H9 (cell line): ENCODE measurements around the gene MAP3K19. TPM values are rescaled to one million over a fixed set of nuclear protein-coding genes. Genes with fewer than 3 reads are reported as not detected.

Experiments used
- DNase-seq: peaks from one replicate; pipeline ENCODE4 v3.0.0-alpha.2; 2017
- H2AFZ ChIP-seq: one replicate; pipeline ENCODE4 v1.6.1; 2013; ENCODE audit warnings: mild to moderate bottlenecking, low read length, control low read depth, moderate library complexity
- H2AK5ac ChIP-seq: 2 replicates; pipeline ENCODE4 v1.6.1; 2013; ENCODE audit warnings: low read length, control low read depth, mixed read lengths; ENCODE audit not compliant: insufficient read length
- H2BK120ac ChIP-seq: one replicate; pipeline ENCODE4 v1.6.1; 2013; ENCODE audit warnings: low read depth, mild to moderate bottlenecking, low read length, control low read depth, inconsistent platforms; ENCODE audit not compliant: poor library complexity, severe bottlenecking
- H2BK12ac ChIP-seq: 2 replicates; pipeline ENCODE4 v1.6.1; 2013; ENCODE audit warnings: low read length, control low read depth, mixed read lengths, low read depth; ENCODE audit not compliant: insufficient read length
- H2BK15ac ChIP-seq: 2 replicates; pipeline ENCODE4 v1.6.1; 2013; ENCODE audit warnings: low read depth, low read length, control low read depth
- H2BK20ac ChIP-seq: one replicate; pipeline ENCODE4 v1.6.1; 2013; ENCODE audit warnings: low read depth, mild to moderate bottlenecking, low read length, control low read depth, inconsistent platforms; ENCODE audit not compliant: poor library complexity, severe bottlenecking
- H2BK5ac ChIP-seq: 2 replicates; pipeline ENCODE4 v1.6.1; 2013; ENCODE audit warnings: low read length, control low read depth, mixed read lengths; ENCODE audit not compliant: insufficient read length
- H3K14ac ChIP-seq: 2 replicates; pipeline ENCODE4 v1.6.1; 2013; ENCODE audit warnings: low read length, control low read depth; ENCODE audit not compliant: insufficient read depth
- H3K18ac ChIP-seq: 2 replicates; pipeline ENCODE4 v1.6.1; 2013; ENCODE audit warnings: low read depth, mild to moderate bottlenecking, mixed read lengths, low read length, control low read depth; ENCODE audit not compliant: insufficient read length
- H3K23ac ChIP-seq: 2 replicates; pipeline ENCODE4 v1.6.1; 2013; ENCODE audit warnings: low read length, control low read depth, mixed read lengths, low read depth; ENCODE audit not compliant: insufficient read length
- H3K23me2 ChIP-seq: 2 replicates; pipeline ENCODE4 v1.6.1; 2013; ENCODE audit warnings: low read depth, mild to moderate bottlenecking, mixed read lengths, low read length, control low read depth; ENCODE audit not compliant: insufficient read length, poor library complexity, severe bottlenecking
- H3K27ac ChIP-seq: 2 replicates; pipeline ENCODE4 v1.5.1; 2013; ENCODE audit warnings: low read length, control low read depth, mixed read lengths, low read depth; ENCODE audit not compliant: insufficient read length
- H3K27me3 ChIP-seq: 2 replicates; pipeline ENCODE4 v1.6.1; 2013; ENCODE audit warnings: low read length, control low read depth, inconsistent platforms; ENCODE audit not compliant: insufficient read depth
- H3K4ac ChIP-seq: 2 replicates; pipeline ENCODE4 v1.6.1; 2013; ENCODE audit warnings: low read depth, mild to moderate bottlenecking, control low read depth, inconsistent platforms, low read length, moderate library complexity
- H3K4me1 ChIP-seq: 2 replicates; pipeline ENCODE4 v1.6.1; 2013; ENCODE audit warnings: low read length, control low read depth, inconsistent platforms; ENCODE audit not compliant: insufficient read depth
- H3K4me2 ChIP-seq: 2 replicates; pipeline ENCODE4 v1.6.1; 2013; ENCODE audit warnings: low read length, control low read depth, mixed read lengths; ENCODE audit not compliant: insufficient read length, insufficient read depth
- H3K56ac ChIP-seq: 2 replicates; pipeline ENCODE4 v1.6.1; 2013; ENCODE audit warnings: low read depth, mild to moderate bottlenecking, mixed read lengths, low read length, control low read depth; ENCODE audit not compliant: insufficient read length
- H3K79me1 ChIP-seq: 2 replicates; pipeline ENCODE4 v1.6.1; 2013; ENCODE audit warnings: low read depth, mild to moderate bottlenecking, moderate library complexity, low read length, control low read depth, inconsistent platforms; ENCODE audit not compliant: insufficient read depth, poor library complexity, severe bottlenecking
- H3K79me2 ChIP-seq: 2 replicates; pipeline ENCODE4 v1.6.1; 2013; ENCODE audit warnings: low read length, control low read depth, inconsistent platforms; ENCODE audit not compliant: insufficient read depth
- H3K9ac ChIP-seq: 2 replicates; pipeline ENCODE4 v1.6.1; 2013; ENCODE audit warnings: low read length, control low read depth, mixed read lengths; ENCODE audit not compliant: insufficient read length; ENCODE audit errors: extremely low read depth
- H3K9me3 ChIP-seq: one replicate; pipeline ENCODE4 v1.6.1; 2013; ENCODE audit warnings: low read depth, low read length, inconsistent platforms; ENCODE audit not compliant: control insufficient read depth
- H3T11ph ChIP-seq: one replicate; pipeline ENCODE4 v1.6.1; 2013; ENCODE audit warnings: mild to moderate bottlenecking, low read length, control low read depth, inconsistent platforms
- H4K20me1 ChIP-seq: one replicate; pipeline ENCODE4 v1.6.1; 2013; ENCODE audit not compliant: control insufficient read depth, insufficient read length, insufficient read depth
- H4K5ac ChIP-seq: 2 replicates; pipeline ENCODE4 v1.6.1; 2013; ENCODE audit warnings: low read depth, mild to moderate bottlenecking, mixed read lengths, low read length, control low read depth; ENCODE audit not compliant: insufficient read length
- H4K8ac ChIP-seq: replicated peaks from 2 replicates; pipeline ENCODE4 v1.6.1; 2013; ENCODE audit warnings: low read length, control low read depth, mixed read lengths, low read depth; ENCODE audit not compliant: insufficient read length
- H4K91ac ChIP-seq: 2 replicates; pipeline ENCODE4 v1.6.1; 2013; ENCODE audit warnings: low read depth, mild to moderate bottlenecking, moderate library complexity, mixed read lengths, low read length, control low read depth; ENCODE audit not compliant: insufficient read length
- H3K27ac Mint-ChIP-seq, 3 experiments: 2 replicates in 2 of 3; 3 replicates in 1 of 3; pipeline ENCODE4 v1.8.0; 2020 to 2021; ENCODE audit warnings: mixed read lengths in 3 of 3, mild to moderate bottlenecking in 1 of 3, moderate library complexity in 1 of 3
- H3K27me3 Mint-ChIP-seq: 2 replicates; pipeline ENCODE4 v1.8.0; 2021; ENCODE audit warnings: low read depth, mild to moderate bottlenecking, moderate library complexity, mixed read lengths
- H3K36me3 Mint-ChIP-seq, 3 experiments: 2 replicates in 2 of 3; 3 replicates in 1 of 3; pipeline ENCODE4 v1.8.0; 2020 to 2021; ENCODE audit warnings: low read depth in 3 of 3, mixed read lengths in 3 of 3; ENCODE audit not compliant: insufficient read depth in 1 of 3
- H3K4me1 Mint-ChIP-seq, 2 experiments: 2 replicates each; pipeline ENCODE4 v1.8.0; 2020; ENCODE audit warnings: mixed read lengths in 2 of 2
- H3K4me3 Mint-ChIP-seq, 2 experiments: 2 replicates in 1 of 2; 3 replicates in 1 of 2; pipeline ENCODE4 v1.8.0; 2020 to 2021; ENCODE audit warnings: mild to moderate bottlenecking in 2 of 2, mixed read lengths in 2 of 2, moderate library complexity in 1 of 2
- H3K9me3 Mint-ChIP-seq, 2 experiments: 2 replicates in 1 of 2; 3 replicates in 1 of 2; pipeline ENCODE4 v1.8.0; 2020; ENCODE audit warnings: mild to moderate bottlenecking in 2 of 2, mixed read lengths in 2 of 2, moderate library complexity in 1 of 2
- WGBS: extraction: QIAGEN DNeasy Blood & Tissue Kit; methylation state at CpG from one replicate; pipeline ENCODE4 v1.1.7; 2013; ENCODE audit warnings: missing lambda C conversion rate, low lambda C conversion rate, mixed read lengths; ENCODE audit not compliant: insufficient read length; ENCODE audit errors: extremely low coverage; 5-methylcytosine and 5-hydroxymethylcytosine counted together
- total RNA-seq: library from RNA; stranded (reverse); gene quantifications from 2 replicates; pipeline ENCODE4 v1.2.1, GENCODE V29; 2021
- TF ChIP-seq, protein P1 (sequence below): fragments of 200-600 bp; sonication (generic); conservative IDR thresholded peaks from 3 replicates; pipeline ENCODE4 v1.8.0; 2021; ENCODE audit warnings: antibody characterized with exemption, mild to moderate bottlenecking

The MAP3K19 gene
- total RNA-seq, 1 experiment from 2014 or later = not detected

DNA sequence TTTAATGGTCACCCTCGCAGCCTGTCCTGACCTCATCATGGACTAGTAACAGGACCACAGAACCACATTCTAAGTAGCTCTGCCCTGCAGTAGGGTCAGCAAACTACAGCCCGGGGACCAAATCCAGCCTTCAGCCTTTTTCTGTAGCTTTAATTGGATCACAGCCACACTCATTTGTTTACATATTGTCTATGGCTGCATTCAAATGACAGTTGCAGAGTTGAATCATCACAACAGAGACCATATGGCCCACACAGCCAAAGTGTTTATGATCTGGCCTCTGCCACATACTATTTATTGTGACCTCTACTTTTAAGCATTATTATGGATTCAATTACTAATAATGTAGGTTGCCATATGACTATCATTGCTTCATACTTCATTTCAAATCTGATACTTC lies 47.7 kb downstream of the MAP3K19 start:
- WGBS = no CpG with 5 or more reads among the region's 2 CpGs
- no peaks in the 10 kb centered on the region for H3K79me2 ChIP-seq
- H3K18ac ChIP-seq = no peak overlapping the region
- no peak overlapping the region for H4K5ac ChIP-seq
- H3T11ph ChIP-seq = no peak overlapping the region
- H3K9ac ChIP-seq = no peak overlapping the region
- no peaks in the 10 kb centered on the region for H3K79me1 ChIP-seq
- no peak for DNase-seq
- no peak overlapping the region for H3K56ac ChIP-seq
- no peaks in the 10 kb centered on the region for H3K4me1 ChIP-seq
- H3K4ac ChIP-seq = no peak overlapping the region
- no peak overlapping the region for H2BK15ac ChIP-seq
- H3K4me3 Mint-ChIP-seq = no peak overlapping the region
- H4K8ac ChIP-seq = no peak overlapping the region
- H3K9me3 Mint-ChIP-seq = no peaks in the 10 kb centered on the region
- H2AFZ ChIP-seq = no peak overlapping the region
- H3K9me3 ChIP-seq = no peaks in the 10 kb centered on the region
- H3K4me2 ChIP-seq = no peak overlapping the region
- H2BK120ac ChIP-seq = no peak overlapping the region
- TF ChIP-seq, protein P1, sequence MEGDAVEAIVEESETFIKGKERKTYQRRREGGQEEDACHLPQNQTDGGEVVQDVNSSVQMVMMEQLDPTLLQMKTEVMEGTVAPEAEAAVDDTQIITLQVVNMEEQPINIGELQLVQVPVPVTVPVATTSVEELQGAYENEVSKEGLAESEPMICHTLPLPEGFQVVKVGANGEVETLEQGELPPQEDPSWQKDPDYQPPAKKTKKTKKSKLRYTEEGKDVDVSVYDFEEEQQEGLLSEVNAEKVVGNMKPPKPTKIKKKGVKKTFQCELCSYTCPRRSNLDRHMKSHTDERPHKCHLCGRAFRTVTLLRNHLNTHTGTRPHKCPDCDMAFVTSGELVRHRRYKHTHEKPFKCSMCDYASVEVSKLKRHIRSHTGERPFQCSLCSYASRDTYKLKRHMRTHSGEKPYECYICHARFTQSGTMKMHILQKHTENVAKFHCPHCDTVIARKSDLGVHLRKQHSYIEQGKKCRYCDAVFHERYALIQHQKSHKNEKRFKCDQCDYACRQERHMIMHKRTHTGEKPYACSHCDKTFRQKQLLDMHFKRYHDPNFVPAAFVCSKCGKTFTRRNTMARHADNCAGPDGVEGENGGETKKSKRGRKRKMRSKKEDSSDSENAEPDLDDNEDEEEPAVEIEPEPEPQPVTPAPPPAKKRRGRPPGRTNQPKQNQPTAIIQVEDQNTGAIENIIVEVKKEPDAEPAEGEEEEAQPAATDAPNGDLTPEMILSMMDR = no peak
- no peak overlapping the region for H2AK5ac ChIP-seq
- H4K20me1 ChIP-seq = no peaks in the 10 kb centered on the region
- H2BK20ac ChIP-seq = no peak overlapping the region
- no peak overlapping the region for H3K14ac ChIP-seq
- H3K27ac Mint-ChIP-seq = no peak overlapping the region
- no peak overlapping the region for H2BK12ac ChIP-seq
- H3K36me3 Mint-ChIP-seq = no peaks in the 10 kb centered on the region
- peaks cover 2% of the 10 kb centered on the region for H3K27me3 Mint-ChIP-seq
- no peaks in the 10 kb centered on the region for H3K23me2 ChIP-seq
- no peak overlapping the region for H3K27ac ChIP-seq
- H4K91ac ChIP-seq = no peak overlapping the region
- H2BK5ac ChIP-seq = no peak overlapping the region
- H3K27me3 ChIP-seq = no peaks in the 10 kb centered on the region
- peaks cover 2 to 5% of the 10 kb centered on the region in 2 experiments for H3K4me1 Mint-ChIP-seq
- no peak overlapping the region for H3K23ac ChIP-seq
